ENCODE results near the gene ADAP1.
"Not testable (repeated sequence)": the region's sequence is repeated elsewhere in the genome, so short reads cannot be mapped to it uniquely, and the experiment has no call there.

ADAP1 gene

DNA sequence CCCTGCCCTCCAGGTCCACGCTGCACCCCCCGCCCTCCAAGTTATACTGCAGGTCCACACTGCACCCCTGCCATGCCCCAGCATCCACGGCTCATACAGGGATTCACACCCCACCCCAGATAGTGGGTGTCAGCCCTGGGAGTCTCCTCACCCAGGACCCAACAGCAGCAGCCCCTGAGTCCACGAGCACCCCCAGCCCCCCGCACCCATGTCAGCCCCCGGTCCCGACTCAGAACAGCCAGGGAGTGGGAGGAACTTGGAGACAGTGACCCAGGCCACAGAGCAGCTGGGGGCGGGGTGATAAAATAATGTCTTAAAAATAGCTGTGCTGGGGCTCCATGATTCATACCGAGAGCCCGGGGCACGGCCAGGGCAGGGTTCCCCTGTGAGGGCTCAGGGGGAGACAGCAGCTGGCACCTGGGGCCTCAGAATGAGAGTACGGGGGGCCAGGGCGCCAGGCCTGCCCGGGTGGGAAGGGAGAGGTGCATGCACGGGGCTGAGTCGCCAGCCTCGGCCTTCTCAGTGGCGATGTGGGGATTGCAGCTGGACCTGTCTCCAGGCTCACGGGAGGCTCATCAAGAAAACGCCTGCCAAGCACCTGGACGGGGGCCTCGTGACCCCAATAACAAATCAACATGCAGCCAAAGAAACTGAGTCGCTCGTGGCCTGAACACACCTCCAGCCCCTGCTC is 29.8 kb downstream of the ADAP1 start:
- in situ Hi-C loops (cut with MboI; ENCODE audit: low sequenced_read_pairs), result no loop called here

DNA sequence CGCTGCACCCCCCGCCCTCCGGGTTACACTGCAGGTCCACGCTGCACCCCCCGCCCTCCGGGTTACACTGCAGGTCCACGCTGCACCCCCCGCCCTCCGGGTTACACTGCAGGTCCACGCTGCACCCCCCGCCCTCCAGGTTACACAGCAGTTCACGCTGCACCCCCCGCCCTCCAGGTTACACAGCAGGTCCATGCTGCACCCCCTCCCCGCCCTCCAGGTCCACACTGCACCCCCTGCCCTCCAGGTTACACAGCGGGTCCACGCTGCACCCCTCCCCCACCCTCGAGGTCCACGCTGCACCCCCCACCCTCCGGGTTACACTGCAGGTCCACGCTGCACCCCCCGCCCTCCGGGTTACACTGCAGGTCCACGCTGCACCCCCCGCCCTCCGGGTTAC is 30.4 kb downstream of the ADAP1 start:
- in situ Hi-C loops (cut with MboI; ENCODE audit: low sequenced_read_pairs), result not testable (repeated sequence)

DNA sequence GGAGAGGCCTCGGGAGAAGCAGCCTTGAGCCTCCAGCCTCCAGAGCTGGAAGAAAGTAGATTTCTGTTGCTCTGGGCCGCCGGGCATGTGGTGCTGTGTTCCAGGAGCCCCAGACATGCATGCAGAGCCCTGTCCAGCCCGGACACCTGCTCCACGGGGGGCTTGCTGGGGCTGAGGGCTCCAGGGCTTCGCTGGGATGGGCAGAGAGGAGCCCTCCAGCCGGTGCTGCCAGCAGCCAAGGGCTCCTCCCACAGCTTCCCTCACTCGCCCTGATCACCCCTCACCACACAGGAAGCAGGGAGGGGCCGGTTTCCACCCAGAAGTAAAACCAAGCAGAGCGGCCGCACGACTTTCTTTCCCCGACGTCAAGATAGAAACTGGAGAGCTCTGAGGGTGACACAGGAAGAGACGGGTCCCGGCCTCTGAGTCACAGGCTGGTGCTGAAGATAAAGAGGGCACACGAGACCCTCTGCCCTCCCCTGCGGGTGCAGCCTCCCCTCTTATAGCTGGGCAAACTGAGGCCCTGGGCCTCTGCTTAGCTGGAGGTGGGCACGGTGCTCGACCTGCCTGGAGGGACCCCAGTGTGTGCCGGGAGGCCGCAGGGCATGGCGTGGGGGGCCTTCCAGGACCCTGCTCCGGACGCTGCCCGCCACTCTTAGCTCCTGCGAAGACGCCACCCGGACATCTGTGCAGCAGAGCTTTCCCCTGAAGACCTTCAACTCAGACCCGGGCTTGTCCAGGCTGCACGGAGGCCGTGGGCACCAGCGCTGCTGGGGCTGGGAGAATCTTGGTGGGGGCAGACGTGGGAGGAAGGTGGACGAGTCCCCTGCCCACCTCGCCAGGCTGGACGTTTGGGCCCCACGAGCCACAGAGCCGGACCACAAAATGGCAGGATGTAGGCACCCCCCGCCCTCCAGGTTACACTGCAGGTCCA is 31.1 kb downstream of the ADAP1 start:
- in situ Hi-C loops (cut with MboI; ENCODE audit: low sequenced_read_pairs), result no loop called here

DNA sequence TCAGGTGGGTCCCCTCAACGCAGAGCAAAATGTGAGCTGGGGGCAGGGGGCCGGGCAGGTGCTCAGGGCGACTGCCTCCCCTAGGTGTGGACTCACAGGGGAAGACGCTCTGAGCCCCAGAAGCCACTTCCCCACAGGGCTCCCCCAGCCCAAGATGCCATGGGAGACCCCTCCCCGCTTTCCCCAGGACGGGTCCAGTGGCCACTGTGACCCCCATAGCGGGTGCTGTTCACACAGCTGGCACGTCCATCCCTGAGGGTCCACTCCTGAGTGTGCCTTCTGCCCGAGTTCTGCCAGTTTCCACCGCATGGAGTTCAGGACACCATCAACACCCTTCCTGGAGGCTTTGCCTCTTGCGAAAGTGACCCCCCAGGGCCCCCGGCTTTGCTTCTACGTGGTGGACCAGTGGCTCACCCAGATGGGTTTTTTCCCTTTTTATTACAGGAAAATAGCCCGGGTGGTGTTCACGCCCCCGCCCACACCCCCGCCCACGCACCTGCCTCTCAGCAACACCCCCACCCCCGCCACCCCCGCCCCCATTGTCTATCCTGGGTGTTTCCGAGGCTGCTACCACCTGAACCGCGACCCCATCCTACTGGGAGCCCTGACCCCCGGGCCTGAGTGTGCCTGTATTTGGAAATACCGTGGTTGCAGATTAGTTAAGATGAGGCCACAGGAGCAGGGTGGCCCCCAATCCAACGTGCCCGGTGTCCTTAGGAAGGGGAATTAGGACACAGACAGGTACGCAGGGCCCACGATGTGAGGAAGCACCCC is 32.0 kb downstream of the ADAP1 start:
- in situ Hi-C loops (cut with MboI; ENCODE audit: low sequenced_read_pairs), result no loop called here

DNA sequence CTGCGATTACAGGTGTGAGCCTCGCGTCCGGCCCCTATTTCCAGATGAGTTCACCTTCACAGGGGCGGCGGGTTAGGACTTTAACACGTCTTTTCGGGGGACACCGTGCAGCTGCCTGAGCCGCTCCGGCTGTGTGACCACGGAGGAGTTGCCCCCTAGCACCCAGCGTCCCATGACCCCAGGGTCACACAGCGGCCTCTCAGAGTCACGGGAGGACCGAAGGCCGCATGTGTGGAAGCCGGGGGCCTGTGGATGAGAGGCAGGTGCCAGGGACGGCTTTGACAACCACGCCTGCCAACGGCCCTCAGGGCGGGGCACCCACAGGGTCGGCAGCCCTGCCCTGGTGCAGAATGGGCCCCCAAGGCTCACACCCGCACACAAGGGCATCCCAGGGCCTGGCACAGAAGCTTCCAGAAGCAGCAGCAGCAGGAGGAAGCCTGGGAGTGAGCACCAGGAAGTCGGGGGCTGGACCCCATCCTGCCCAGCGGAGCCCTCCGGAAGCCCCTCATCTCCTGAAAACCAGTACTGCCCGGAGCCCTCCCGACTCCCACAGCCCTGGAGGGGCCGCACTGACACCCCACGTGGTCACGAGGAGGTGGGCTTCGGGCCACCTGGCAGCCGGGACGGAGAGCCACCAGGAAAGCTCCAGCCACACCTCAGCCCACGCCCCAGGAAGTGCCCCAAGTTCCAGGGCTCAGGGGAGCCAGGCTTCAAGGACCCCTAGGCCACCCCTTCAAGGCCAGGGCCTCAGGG is 32.7 kb downstream of the ADAP1 start:
- in situ Hi-C loops (cut with MboI; ENCODE audit: low sequenced_read_pairs), result no loop called here

DNA sequence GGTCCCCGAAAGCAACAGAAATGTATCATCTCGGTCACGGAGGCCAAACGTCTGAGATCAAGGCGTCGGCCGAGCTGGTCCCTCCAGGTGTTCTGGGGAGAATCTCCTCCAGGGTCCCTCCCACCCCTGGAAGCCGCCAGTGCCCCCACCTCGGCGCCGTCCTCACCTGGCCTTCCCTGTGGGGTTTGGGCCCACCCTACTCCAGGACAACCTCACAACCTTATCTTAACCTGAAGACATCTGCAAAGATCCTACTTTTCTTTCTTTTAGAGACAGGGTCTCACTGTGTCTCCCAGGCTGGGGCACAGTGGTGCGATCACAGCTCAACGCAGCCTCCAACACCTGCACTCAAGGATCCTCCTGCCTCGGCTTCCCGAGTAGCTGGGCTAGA is 33.4 kb downstream of the ADAP1 start:
- in situ Hi-C loops (cut with MboI; ENCODE audit: low sequenced_read_pairs), result no loop called here

DNA sequence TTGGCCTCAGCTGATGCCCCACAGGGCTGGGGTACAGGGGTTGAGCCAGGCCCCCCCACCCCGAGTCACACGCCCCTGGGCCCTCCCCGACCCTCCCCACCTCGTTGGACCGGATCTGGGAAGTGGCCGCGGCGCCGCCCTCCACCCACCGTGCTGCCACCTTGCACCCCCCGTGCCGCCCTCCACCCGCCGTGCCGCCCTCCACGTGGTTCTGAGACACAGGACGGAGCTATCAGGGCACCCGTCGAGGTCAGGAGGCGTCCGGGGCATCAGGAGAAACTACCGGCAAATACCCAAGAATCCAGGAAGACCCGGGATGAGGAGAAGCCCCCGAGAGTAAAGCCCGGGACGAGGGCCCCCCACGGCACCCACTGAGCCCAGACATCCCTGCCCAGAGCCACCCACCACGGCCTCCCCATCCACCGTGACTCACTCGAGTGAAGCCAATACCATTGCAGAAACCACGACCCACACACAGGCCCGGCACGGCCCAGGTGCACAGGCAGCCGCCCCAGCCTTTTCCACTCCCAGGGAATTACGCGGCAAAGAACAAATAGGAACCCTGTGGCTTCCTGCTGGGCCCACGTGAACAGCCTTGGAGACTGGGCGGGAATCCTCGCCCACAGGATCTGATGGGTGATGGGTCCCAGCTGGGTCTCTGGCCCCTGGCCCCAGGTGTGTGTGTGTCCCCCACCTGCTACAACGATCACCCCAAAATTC is 34.0 kb downstream of the ADAP1 start:
- in situ Hi-C loops (cut with MboI; ENCODE audit: low sequenced_read_pairs), result no loop called here

DNA sequence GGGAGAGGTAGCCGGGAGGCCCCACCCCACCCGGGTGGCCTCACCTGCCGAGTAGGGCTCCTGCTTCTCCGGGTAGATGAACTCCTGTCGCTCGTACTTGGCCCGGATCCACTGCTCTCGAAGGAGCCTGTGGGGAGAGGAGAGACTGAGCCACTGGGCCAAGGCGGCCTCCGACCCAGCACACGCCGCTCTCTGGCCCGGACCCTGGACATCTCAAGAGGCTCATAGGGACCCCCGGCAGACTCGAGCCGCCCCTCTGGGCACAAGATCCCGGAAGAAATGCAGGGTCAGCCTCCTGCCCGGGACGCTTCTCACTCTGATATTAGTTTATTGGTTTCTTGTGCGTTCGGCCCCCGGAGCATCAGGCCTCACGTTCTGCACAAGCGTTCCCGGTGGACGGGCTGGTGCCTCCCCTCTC is 34.5 kb downstream of the ADAP1 start:
- in situ Hi-C loops (cut with MboI; ENCODE audit: low sequenced_read_pairs), result no loop called here

DNA sequence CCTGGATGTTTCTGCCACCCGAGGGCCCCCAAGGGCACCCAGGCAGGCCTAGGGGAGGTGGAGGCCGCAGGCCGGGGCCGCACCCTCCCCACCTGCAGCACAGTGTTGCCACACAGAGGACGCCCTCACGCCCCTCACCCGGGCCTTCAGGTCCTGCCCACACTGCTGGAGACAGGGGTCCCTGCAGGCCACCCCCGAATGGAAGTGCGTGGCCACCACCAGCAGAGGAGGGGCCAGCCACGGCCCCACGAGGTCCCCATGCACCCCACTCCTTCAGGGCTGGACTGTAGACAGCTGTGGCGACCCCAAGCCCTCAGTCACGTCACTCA is 35.4 kb downstream of the ADAP1 start:
- in situ Hi-C loops (cut with MboI; ENCODE audit: low sequenced_read_pairs), result no loop called here

DNA sequence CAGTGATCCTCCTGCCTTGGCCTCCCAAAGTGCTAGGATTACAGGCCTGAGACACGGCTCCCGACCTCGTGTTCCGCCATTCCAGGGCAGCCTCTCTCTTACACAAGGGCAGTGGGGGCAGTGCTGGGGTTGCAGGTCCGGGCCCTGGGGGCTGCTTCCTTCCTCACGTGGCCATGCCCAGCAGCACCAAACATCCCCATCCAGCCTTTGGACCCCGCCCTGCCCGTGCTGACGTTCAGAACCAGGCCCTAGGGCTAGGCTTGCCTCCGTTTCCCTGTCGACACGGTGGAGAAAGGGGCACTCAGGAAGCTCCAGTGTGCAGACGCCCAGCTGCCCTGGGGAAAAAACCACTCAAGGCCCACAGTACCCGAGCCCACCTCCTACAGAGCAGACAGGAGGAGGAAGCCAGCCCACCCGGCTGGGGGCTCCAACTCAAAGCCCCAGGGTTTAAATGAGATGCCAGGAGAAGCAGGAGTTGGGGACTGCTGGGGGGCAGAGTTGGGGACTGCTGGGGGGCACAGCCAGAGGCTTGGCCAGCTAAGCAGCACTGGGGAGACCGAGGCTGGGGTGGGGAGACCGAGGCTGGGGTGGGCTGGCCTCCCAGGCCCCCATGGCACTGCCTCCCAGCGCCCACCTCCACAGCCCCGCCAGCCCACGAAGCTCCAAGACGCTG is 35.9 kb downstream of the ADAP1 start:
- in situ Hi-C loops (cut with MboI; ENCODE audit: low sequenced_read_pairs), result no loop called here

DNA sequence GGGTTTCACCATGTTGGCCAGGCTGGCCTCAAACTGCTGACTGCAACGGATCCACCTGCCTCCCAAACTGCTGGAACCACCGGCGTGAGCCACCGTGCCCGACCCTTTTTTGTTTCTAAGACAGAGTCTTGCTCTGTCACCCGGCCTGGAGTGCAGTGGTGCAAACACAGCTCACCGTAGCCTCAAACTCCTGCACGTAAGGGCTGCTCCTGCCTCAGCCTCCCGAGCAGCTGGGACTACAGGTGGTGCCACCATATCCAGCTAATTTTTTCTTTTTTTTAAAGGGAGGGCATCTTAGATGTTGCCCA is 36.4 kb downstream of the ADAP1 start:
- in situ Hi-C loops (cut with MboI; ENCODE audit: low sequenced_read_pairs), result no loop called here

DNA sequence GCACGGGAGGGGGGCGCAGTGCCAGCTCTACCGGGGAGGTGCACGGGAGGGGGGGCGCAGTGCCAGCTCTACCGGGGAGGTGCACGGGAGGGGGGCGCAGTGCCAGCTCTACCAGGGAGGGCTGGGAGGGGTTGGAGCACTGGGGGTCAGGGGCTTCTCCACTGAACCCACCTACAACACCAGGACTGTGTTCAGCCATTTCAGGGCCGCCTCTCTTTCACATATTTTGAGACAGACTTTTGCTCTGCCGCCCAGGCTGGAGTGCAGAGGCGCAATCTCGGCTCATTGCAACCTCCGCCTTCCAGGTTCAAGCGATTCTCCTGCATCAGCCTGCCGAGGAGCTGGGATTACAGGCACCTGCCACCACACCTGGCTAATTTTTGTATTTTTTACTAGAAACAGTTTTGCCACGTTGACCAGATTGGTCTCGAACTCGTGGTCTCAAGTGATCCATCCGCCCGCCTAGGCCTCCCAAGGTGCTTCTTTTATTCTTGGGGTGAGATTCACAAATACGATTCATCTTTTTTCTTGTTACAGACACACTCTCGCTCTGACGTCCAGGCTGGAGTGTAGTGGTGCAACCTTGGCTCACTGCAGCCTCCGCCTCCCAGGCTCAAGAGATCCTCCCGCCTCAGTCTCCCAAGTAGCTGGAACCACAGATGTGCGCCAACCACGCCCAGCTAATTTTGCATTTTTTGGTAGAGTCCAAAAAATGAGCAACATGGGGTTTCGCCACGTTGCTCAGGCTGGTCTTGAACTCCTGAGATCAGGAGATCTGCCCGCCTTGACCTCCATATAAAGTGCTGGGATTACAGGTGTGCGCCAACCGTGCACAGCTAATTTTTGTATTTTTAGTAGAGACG is 37.0 kb downstream of the ADAP1 start:
- in situ Hi-C loops (cut with MboI; ENCODE audit: low sequenced_read_pairs), result no loop called here

DNA sequence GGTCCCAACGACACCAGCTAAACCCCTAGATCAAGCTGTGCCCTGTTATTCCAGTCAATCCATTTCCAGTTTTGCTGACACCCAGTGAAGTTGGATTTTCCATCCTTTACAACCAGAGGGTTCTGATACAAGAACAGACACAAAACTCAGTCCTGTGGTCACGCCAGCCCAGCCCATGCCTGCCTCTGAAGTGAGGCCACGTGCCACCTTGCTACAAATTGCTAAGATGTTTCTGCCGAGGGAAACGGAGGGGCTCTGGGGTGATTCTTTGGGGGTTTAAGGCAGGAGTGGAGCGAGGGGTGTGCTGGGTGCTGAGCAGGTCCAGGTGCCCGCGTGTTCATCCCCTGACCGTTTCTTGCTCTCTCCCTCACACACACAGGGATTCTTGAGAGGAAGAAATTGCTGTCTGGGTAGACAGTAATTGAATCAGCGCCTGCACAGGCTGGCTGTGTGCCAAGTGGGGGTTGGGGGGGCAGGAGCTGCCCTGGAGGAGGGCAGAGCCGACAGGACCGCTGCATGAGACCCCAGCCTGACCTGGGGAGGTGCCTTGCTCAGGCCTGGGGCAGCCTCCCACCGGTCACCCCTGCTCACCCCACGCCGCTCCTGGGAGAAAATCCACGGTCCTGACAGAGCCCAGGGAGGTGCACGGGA is 38.1 kb downstream of the ADAP1 start:
- in situ Hi-C loops (cut with MboI; ENCODE audit: low sequenced_read_pairs), result no loop called here

DNA sequence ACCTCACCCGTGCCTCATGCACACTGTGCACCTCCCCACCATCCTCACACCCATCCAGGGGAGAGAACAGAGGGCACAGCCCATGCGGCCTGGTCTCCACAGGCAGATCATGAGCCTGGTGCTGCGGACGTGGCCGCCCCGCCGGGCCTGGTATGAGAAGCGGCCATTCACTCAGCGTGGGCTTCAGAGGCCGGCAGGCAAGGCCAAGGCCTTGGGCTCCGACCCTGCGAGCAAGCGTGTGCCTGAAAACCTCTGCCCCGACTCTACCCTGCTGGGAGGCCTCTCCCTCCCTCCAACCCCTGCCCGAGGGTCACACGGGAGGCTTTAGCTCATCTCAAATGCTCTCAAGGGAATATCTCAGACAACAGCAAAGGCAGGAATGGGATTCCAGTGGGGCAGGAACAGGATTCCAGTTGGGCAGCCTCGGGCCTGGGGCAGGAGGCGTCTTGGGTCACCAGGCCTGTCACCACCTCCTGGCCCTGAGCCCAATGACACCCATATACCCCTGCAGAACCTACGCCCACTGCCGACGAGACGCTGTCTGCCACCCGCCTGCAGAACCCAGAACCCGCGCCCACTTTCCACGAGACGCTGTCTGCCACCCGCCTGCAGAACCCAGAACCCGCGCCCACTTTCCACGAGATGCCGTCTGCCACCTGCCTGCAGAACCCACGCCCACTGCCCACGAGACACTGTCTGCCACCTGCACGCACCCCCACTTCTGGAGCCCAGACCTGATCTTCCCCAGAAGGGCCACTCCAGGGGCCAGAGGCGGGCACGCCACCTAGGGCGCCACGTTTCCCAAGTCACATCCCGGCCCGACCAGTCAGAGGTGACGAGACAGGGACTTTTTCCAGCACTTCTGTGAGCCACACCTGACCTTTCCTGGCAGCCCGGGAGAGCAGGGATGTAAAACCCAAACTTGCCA is 38.9 kb downstream of the ADAP1 start:
- in situ Hi-C loops (cut with MboI; ENCODE audit: low sequenced_read_pairs), result no loop called here

DNA sequence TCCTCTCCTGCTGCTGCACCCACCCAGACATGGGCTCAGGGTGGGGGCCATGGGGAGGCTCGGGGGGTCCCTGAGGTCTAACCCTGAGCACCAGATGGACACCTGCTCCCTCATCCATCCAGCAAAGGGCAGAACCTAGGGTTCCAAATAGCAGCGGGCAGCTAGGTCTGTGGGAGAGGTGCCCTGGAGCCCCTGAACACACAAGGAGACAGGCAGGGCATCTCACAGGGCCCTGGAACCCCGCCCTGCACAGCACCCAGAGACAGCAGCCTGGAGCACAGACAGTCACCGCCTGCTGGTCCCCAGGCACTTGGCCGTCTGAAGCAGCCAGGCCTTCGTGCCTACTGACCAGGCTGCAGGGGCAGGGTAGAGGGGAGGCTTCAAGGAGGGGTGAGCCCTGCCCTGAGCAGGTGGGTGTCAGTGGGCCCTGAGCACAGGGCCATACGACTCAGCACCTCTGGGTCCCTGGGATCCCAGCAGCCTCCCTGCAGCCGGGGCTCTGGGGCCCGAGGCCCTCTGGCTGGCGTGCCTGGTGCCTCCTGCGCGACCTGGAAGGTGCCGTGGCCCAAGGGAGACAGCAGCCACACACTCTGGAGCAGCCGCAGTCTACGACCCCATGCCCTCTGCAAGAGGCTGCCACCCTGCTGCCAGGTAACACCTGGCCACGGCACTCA is 39.8 kb downstream of the ADAP1 start:
- in situ Hi-C loops (cut with MboI; ENCODE audit: low sequenced_read_pairs), result no loop called here

DNA sequence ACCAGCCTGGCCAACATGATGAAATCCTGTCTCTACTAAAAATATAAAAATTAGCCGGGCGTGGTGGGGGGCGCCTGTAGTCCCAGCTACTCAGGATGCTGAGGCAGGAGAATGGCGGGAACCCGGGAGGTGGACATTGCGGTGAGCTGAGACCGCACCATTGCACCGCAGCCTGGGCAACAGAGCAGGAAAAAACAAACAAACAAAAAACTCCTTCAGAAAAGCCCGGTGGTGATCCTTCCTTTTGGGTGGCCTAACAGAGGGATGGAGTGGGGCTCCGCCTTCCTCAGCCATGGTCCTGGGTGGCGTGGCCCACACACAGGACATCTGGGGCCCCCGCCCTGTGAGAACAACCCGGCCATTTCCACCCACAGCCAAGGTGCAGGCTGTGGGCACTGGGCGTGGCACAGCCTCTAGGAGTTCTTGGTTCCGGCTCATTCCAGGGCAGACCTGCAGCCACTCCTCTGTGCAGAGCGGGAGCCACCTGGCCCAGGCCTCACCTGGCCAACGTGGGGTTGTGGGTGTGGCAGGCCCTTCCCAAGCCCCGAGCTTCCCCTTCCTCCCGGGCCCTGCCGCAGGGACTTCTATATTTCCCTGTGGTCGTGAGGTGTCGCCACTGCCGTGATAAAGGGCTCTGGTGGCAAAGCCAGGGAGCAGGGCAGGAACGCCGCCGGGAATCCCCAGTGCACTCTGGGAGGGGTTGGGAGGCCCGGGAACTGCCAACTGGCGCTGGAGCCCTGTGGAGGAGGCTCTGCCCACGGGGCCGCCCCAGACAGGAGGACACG is 40.6 kb downstream of the ADAP1 start:
- in situ Hi-C loops (cut with MboI; ENCODE audit: low sequenced_read_pairs), result no loop called here

Data from HL-60/S4 treated with retinoic acid at 250 ng/mL for 4 days and 3 days (cell line).